Measurements from ENCODE around the gene RAB1A. TPM values are rescaled to one million over a fixed set of nuclear protein-coding genes. Genes with fewer than 3 reads are reported as not detected.

The RAB1A gene
- total and polyA plus RNA-seq, 2 of the 13 experiments (the other 11 are each of a cell fraction or from before 2014, with no cell fraction given) = 206 to 226 TPM

DNA sequence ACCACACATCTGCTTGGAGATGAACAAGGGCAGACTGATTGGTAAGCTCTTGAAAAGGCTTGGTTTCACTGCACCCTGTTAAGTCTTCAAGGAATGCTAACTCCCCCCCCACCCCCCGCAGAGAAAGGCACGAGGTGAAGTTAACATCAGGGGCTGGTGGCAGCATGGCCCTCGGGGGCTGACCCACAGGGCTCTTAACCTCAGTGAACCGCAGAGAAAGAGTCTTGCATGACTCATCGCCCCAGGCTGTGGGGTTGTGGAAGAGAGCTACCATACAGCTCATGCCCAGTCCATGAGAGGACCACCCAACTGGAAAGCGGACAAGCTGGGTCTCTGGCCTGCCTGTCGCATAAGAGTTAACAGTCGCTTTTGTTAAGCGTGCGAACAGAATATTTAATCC is 84.3 kb downstream of the RAB1A start:
- TF ChIP-seq ZNF749 (CRISPR knock-in tag; IDR thresholded peaks at IDR 0.05; ENCODE audit: borderline replicate concordance) (no peak), ZNF354B (CRISPR knock-in tag; IDR thresholded peaks at IDR 0.05) (no peak), CREB1 (IDR thresholded peaks at IDR 0.05) (no peak), CREB1 (CRISPR knock-in tag; IDR thresholded peaks at IDR 0.05) (no peak), CBX5 (CRISPR knock-in tag; IDR thresholded peaks at IDR 0.05; ENCODE audit: borderline replicate concordance) (no peak), MYNN (CRISPR knock-in tag; IDR thresholded peaks at IDR 0.05; ENCODE audit: low read depth) (no peak), MIER3 (CRISPR knock-in tag; IDR thresholded peaks at IDR 0.05; ENCODE audit: borderline replicate concordance) (no peak), CBFB (CRISPR knock-in tag; IDR thresholded peaks at IDR 0.05) (no peak), RFX5 (IDR thresholded peaks at IDR 0.05; ENCODE audit: low read depth, low read length) (no peak), POLR2G (IDR thresholded peaks at IDR 0.05; ENCODE audit: low read depth, low read length) (no peak)
- TF ChIP-seq, protein P1, sequence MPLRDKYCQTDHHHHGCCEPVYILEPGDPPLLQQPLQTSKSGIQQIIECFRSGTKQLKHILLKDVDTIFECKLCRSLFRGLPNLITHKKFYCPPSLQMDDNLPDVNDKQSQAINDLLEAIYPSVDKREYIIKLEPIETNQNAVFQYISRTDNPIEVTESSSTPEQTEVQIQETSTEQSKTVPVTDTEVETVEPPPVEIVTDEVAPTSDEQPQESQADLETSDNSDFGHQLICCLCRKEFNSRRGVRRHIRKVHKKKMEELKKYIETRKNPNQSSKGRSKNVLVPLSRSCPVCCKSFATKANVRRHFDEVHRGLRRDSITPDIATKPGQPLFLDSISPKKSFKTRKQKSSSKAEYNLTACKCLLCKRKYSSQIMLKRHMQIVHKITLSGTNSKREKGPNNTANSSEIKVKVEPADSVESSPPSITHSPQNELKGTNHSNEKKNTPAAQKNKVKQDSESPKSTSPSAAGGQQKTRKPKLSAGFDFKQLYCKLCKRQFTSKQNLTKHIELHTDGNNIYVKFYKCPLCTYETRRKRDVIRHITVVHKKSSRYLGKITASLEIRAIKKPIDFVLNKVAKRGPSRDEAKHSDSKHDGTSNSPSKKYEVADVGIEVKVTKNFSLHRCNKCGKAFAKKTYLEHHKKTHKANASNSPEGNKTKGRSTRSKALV (CRISPR knock-in tag; IDR thresholded peaks at IDR 0.05) = no peak
- TF ChIP-seq, protein P2, sequence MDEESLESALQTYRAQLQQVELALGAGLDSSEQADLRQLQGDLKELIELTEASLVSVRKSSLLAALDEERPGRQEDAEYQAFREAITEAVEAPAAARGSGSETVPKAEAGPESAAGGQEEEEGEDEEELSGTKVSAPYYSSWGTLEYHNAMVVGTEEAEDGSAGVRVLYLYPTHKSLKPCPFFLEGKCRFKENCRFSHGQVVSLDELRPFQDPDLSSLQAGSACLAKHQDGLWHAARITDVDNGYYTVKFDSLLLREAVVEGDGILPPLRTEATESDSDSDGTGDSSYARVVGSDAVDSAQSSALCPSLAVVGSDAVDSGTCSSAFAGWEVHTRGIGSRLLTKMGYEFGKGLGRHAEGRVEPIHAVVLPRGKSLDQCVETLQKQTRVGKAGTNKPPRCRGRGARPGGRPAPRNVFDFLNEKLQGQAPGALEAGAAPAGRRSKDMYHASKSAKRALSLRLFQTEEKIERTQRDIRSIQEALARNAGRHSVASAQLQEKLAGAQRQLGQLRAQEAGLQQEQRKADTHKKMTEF (CRISPR knock-in tag; IDR thresholded peaks at IDR 0.05) = no peak
- TF ChIP-seq, protein P3, sequence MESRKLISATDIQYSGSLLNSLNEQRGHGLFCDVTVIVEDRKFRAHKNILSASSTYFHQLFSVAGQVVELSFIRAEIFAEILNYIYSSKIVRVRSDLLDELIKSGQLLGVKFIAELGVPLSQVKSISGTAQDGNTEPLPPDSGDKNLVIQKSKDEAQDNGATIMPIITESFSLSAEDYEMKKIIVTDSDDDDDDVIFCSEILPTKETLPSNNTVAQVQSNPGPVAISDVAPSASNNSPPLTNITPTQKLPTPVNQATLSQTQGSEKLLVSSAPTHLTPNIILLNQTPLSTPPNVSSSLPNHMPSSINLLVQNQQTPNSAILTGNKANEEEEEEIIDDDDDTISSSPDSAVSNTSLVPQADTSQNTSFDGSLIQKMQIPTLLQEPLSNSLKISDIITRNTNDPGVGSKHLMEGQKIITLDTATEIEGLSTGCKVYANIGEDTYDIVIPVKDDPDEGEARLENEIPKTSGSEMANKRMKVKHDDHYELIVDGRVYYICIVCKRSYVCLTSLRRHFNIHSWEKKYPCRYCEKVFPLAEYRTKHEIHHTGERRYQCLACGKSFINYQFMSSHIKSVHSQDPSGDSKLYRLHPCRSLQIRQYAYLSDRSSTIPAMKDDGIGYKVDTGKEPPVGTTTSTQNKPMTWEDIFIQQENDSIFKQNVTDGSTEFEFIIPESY (CRISPR knock-in tag; IDR thresholded peaks at IDR 0.05) = no peak
- no peaks in the 10 kb centered on the region for H3K79me2 ChIP-seq (ENCODE audit: insufficient read depth, low read length)
- H3K9ac ChIP-seq (ENCODE audit: insufficient read depth, low read depth, low read length) = no peak overlapping the region
- no TSS peak for BruUV-seq (replicated peaks)
- in situ Hi-C loops (cut with HindIII; ENCODE audit: extremely low pct_ligation_motif_present, low pct_unique_long_range_greater_than_20kb) (no loop called here), intact Hi-C loops (cut with micrococcal nuclease; ENCODE audit: unreplicated experiment) (no loop called here)
- ChIA-PET CTCF (ENCODE audit: low intra/inter-chr PET ratio, low total read pairs) (no interaction called here), POLR2A (interaction anchor here (2.6 kb wide), 1 partner anchor 11 kb away, joined by 12 read pairs; the partner anchor contains the start of gene CEP68)
- H3K9me3 ChIP-seq (ENCODE audit: low read length) = no peaks in the 10 kb centered on the region
- no peak overlapping the region for H2AFZ ChIP-seq (ENCODE audit: low read length)
- FAIRE-seq (no peak), ATAC-seq (no peak), DNase-seq (ENCODE audit: low spot score) (no peak)
- H3K27ac ChIP-seq (ENCODE audit: extremely low read length, insufficient read depth, low read length) = no peak overlapping the region
- no peaks in the 10 kb centered on the region for H3K27me3 ChIP-seq (ENCODE audit: control insufficient read depth in 1 of 2, insufficient read depth in 2 of 2, low read length in 2 of 2)
- H3K4me1 ChIP-seq (ENCODE audit: insufficient read depth, low read length) = peaks cover 8% of the 10 kb centered on the region
- no peaks in the 10 kb centered on the region for H4K20me1 ChIP-seq (ENCODE audit: insufficient read depth, low read length)
- H3K4me2 ChIP-seq (ENCODE audit: low read depth, low read length) = no peak overlapping the region
- peaks cover 0 to 12% of the 10 kb centered on the region in 2 experiments; a peak in 1 of 5 replicates for H3K36me3 ChIP-seq (replicated peaks in 1 of 2; ENCODE audit: control insufficient read depth in 1 of 2, insufficient read depth in 2 of 2, low read length in 2 of 2)
- 95% methylated on average over 10 of the region's 10 CpGs for WGBS (ENCODE audit: low lambda C conversion rate)
- H3K4me3 ChIP-seq (replicated peaks in 1 of 3; ENCODE audit: insufficient read depth in 1 of 3, low read depth in 2 of 3, low read length in 3 of 3) = no peak overlapping the region
